HPDE6-E6E7 (cell line): ENCODE measurements around the gene STUB1.

ENCODE experiments used
- DNase-seq: peaks from one replicate; pipeline ENCODE4 v3.0.0; 2011; ENCODE audit warnings: missing footprints; ENCODE audit errors: extremely low spot score

The STUB1 gene

DNA sequence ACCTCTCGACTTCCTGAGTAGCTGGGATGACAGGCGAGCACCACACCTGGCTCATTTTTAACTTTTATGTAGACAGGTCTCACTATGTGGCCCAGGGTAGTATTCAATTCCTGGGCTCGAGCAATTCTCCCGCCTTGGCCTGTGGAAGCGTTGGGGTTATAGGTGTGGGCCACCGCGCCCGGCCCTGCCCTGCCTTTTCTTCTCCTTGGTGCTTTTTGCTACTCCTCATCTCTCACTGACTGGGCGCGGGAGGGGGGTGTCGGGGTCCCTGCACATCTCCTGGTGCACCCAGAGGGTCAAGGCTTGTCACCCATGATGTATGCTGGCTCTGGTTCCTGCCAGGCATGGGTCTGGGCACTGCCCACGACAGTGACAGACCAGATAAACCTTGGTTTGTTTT is 35.7 kb upstream of the STUB1 start:
- DNase-seq, result no peak

GRCh38 chr16:645852-646678 is 34.1 kb upstream of the STUB1 start:
- DNase-seq, result no peak

DNA sequence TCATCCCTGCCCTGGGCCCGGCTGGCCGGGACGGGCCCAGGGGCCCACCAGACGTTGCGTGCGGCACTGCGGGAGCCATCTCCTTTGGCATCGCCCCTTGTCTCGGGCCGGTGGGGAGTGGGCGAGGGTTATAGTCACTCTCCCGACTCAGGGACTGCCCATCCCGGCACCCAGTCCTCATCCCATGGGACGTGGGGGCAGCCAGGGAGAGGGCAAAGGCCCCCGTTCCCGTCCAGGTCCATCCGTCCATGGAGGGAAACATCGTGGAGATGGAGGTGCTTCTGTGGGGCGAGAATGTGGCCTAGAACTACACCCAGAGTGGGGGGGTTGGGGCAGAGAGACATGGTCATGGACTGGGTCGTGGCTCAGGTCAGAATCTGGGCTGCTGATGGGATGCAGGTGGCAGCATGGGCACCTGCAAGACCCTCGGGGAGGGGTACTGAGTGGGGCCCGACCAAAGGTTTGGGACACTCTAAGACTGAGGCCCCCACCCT is 33.5 kb upstream of the STUB1 start:
- DNase-seq, result no peak

DNA sequence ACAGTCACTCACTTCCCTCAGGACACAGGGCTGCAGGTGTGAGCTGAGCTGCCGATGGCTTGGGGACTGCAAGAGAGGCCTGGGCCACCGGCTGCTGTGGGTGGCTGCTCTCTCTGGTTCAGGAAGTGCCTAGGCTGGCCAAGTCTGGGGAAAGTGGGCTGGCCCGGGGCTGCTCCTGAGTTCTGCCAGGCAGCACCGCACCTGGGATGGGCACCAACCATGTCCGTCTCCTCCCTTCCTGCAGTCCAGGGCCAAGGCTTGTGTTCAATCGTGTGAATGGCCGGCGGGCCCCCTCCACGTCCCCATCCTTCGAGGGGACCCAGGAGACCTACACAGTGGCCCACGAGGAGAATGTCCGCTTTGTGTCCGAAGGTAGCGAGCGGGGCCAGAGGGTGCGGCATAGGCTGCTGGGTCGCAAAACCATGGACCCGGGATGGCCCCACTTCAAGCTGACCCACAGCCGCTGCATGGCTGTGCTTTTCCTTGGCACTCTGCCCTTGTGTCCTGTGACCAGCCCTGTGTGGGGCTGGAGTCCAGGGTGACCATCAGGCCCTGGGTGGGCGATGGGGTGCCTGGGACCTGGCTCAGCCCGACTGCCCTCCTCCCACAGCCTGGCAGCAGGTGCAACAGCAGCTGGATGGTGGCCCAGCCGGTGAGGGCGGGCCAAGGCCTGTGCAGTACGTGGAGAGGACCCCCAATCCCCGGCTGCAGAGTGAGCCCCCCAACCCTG is 32.9 kb upstream of the STUB1 start:
- no peak for DNase-seq

GRCh38 chr16:648071-648780 is 32.0 kb upstream of the STUB1 start:
- peak; percentile 56 for DNase-seq

GRCh38 chr16:648781-649589 is 31.2 kb upstream of the STUB1 start, which contains the start of gene WDR90:
Gene WDR90, plus strand, starts transcription at chr16:649365. Its CDS starts 52 bp downstream, at chr16:649417.
- DNase-seq, result peak; percentile 90

DNA sequence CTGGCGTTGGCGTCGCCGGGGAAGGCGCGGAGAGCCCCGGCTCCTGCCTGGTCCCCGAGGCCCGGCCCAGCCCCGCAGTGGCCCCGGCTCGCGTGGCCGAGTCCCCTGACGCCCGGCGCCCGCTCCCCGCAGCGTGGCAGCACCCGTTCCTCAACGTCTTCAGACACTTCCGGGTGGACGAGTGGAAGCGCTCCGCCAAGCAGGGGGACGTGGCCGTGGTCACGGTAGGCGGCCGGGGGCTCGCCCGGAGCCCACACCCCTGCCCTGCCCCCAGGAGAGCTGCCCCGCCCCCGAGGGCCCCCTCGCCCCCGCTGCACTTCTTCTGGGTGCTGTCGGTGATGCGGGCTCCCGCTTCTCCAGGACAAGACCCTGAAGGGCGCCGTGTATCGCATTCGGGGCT is 30.6 kb upstream of the STUB1 start:
- DNase-seq, result no peak

GRCh38 chr16:651844-652243 is 28.4 kb upstream of the STUB1 start:
- no peak for DNase-seq

- no peak for DNase-seq
Observed at GRCh38 chr16:652454-653305, 27.5 kb upstream of the STUB1 start.

DNA sequence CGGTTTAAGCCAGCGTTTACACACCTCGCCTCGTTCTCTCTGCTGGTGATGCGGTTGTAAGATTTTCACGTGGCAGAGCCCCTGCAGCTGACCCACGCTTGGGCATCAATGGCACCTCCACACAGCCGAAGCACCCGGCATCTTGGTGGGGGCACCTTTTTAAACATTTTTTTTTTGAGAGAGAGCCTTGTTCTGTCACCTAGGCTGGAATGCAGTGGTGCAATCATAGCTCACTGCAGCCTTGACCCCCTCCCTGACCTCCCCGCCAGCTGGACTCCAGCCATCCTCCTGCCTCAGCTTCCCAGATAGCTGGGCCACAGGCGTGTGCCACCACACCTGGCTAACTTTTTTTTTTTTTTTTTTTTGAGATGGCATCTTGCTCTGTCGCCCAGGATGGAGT is 26.2 kb upstream of the STUB1 start:
- no peak for DNase-seq

GRCh38 chr16:657487-657886 is 22.7 kb upstream of the STUB1 start:
- no peak for DNase-seq

DNA sequence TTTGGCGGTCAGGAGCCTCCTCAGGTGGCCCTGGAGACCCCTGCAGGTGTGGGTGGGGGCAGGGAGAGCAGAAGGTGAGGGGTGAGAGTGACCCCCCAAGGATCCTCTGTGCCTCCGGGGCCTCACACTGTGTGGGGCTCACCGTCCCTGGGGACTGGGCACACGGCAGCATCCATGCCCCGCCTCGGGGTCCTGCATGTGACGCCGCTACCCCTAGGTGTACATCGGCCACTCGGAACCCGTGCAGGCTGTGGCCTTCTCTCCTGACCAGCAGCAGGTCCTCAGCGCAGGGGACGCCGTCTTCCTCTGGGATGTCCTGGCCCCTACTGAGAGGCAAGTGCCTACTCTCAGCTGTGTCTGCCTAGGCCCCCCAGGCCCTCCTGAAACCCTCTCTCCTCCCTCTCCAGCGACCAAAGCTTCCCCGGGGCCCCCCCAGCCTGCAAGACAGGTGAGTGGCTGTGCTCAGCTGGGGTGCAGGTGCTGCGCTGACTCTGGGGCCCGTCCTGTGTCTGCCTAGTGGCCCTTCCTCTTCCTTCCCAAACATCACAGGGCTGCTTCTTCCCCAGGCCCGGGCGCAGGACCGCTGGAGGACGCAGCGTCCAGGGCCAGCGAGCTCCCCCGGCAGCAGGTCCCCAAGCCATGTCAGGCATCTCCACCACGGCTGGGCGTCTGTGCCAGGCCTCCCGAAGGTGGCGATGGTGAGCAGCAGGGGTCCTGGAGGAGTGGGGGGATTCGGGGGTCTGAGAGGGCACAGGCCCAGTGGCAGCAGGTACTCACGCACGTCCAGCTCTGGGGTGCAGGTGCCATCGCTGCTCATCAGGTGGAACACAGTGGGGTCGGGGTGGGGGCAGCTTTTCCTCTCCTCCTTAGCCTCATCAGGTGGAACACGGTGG is 21.3 kb upstream of the STUB1 start:
- DNase-seq, result no peak

DNA sequence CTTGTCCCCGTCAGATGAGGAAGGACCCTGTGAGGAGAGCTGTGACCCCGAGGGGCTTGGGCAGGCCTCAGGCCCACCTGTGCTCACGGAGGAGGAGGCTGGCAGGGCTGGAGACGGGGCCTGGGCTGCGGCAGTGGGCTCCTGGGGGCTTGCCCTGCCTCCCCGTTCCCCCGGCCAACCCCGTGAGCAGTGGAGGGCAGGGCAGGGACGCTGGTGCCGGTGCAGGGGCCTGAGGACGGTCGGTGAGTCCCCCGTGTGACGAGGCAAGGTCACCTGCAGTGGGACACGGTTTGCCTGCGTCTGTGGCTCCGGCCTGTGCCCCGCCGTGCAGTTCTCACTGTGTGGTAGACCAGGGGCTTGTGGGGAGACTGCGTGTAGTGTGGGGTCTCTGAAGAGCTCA is 20.6 kb upstream of the STUB1 start:
- no peak for DNase-seq

DNA sequence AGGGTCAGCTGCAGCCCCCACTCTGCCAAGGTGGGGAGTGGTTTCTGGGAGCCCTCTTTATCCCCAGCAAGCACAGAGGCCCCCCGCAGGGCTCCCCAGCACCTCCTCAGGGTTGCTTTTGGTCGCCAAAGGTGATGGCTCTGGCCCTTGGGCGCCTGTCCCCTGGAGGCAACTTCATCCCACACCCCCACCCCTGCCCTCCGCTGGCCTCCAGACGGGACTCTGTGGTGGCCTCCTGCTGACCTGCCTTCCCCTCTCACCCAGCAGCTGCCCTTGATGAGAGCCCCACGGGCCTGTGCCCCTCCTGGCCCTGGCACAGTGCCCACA is 20.1 kb upstream of the STUB1 start:
- DNase-seq, result no peak

DNA sequence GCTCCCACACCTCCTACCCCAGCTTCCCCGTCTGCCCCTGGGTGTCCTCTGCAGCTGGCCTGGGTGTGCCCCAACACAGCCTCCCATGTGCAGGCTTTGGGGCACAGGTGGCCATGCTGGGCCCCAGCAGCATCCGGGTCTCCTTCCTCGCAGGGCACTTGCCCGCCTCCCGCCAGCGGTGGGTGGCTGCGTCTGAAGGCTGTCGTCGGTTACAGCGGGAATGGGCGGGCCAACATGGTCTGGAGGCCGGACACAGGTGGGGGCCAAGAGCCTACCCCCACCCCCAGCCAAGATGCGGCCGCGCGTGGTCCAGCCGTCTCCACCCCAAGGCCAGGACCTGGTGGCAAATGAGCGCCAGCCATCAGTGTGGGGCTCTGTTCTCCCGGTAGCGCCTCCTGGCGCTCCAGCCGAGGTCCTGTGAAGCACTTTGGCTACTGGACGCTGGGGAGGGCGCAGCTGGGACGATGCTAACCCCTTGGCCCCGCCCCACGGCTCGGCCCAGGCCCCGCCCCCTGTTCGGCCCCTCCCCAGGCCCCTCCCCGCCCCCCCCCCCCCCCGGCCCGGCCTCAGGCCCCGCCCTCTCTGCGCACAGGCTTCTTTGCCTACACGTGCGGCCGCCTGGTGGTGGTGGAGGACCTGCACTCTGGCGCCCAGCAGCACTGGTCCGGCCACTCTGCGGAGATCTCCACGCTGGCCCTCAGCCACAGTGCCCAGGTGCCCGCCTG is 19.6 kb upstream of the STUB1 start:
- no peak for DNase-seq

GRCh38 chr16:661184-661821 is 18.9 kb upstream of the STUB1 start:
- no peak for DNase-seq

- no peak for DNase-seq
Observed at GRCh38 chr16:662095-662494, 18.1 kb upstream of the STUB1 start.

DNA sequence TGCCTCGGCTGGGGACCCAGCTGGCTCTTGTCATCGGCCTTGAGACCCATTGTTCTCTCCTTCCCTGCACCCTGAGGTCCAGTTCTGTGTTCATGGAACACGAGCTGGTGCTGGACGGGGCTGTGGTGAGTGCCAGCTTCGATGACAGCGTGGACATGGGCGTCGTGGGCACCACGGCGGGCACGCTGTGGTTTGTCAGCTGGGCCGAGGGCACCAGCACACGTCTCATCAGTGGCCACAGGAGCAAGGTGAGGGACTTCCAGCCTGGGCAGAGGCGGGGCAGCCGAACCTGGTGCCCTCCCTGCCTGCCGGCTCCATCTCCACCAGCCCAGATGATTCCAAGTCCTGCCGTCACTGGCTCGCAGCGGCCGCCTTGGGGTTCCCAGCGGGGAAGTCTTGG is 17.6 kb upstream of the STUB1 start:
- DNase-seq, result no peak

DNA sequence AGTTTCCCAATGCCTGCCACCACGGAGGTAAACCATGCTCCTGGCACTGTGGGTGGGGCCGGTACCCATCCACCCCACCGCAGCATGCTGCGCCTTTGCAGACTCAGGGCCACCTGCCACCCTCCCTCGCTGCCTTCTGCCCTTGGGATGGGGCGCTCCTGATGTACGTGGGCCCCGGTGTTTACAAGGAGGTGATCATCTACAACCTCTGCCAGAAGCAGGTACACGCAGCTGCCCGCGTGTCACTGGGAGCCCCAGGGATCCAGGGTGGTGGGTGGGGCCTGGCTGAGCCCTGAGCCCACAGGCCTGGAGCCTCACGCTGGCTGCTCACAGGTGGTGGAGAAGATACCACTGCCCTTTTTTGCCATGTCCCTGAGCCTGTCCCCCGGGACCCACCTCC is 13.6 kb upstream of the STUB1 start:
- no peak for DNase-seq
